DND-41 (cell line): ENCODE measurements around the gene SPIB.

Source experiments
- CTCF ChIP-seq: IDR thresholded peaks from 2 replicates; pipeline ENCODE4 v1.5.1; 2012; ENCODE audit warnings: borderline replicate concordance, low read length, moderate library complexity, mild to moderate bottlenecking; ENCODE audit not compliant: poor library complexity, severe bottlenecking; ENCODE audit errors: extremely low read depth
- EZH2 ChIP-seq: IDR thresholded peaks from 3 replicates; pipeline ENCODE4 v1.6.1; 2012; ENCODE audit warnings: borderline replicate concordance, low read depth, mild to moderate bottlenecking, moderate library complexity, low read length, inconsistent platforms; ENCODE audit not compliant: severe bottlenecking

GRCh38 chr19:50478901-50479715 lies 60.4 kb downstream of the SPIB start:
- peak; percentile 59 for TF ChIP-seq CTCF
- TF ChIP-seq EZH2: no peak
